Activated naive CD8-positive, alpha-beta T cell (primary cell): ENCODE results near the gene FSIP1.

Source experiments
- H3K27ac Mint-ChIP-seq: one replicate; pipeline ENCODE4 v1.8.0; 2021; ENCODE audit warnings: mixed read lengths
- H3K27me3 Mint-ChIP-seq: one replicate; pipeline ENCODE4 v1.8.0; 2021; ENCODE audit warnings: mixed read lengths
- H3K36me3 Mint-ChIP-seq: one replicate; pipeline ENCODE4 v1.8.0; 2021; ENCODE audit warnings: mixed read lengths
- H3K4me1 Mint-ChIP-seq: one replicate; pipeline ENCODE4 v1.8.0; 2021; ENCODE audit warnings: low read depth, mixed read lengths
- H3K4me3 Mint-ChIP-seq: one replicate; pipeline ENCODE4 v1.8.0; 2021; ENCODE audit warnings: mild to moderate bottlenecking, mixed read lengths
- H3K9me3 Mint-ChIP-seq: one replicate; pipeline ENCODE4 v1.8.0; 2021; ENCODE audit warnings: low read depth, mixed read lengths

The FSIP1 gene

GRCh38 chr15:39610665-39611064 is 172.0 kb downstream of the FSIP1 start:
- H3K27ac Mint-ChIP-seq: no peak overlapping the region
- no peaks in the 10 kb centered on the region for H3K4me1 Mint-ChIP-seq
- H3K4me3 Mint-ChIP-seq: no peak overlapping the region
- peaks cover 15% of the 10 kb centered on the region for H3K36me3 Mint-ChIP-seq
- peaks cover 19% of the 10 kb centered on the region for H3K9me3 Mint-ChIP-seq
- no peaks in the 10 kb centered on the region for H3K27me3 Mint-ChIP-seq

GRCh38 chr15:39609166-39609916 is 173.3 kb downstream of the FSIP1 start:
- H3K4me3 Mint-ChIP-seq: no peak overlapping the region
- peaks cover 14% of the 10 kb centered on the region for H3K36me3 Mint-ChIP-seq
- no peaks in the 10 kb centered on the region for H3K4me1 Mint-ChIP-seq
- peaks cover 19% of the 10 kb centered on the region for H3K9me3 Mint-ChIP-seq
- H3K27ac Mint-ChIP-seq: no peak overlapping the region
- H3K27me3 Mint-ChIP-seq: no peaks in the 10 kb centered on the region

- H3K4me3 Mint-ChIP-seq: no peak overlapping the region
- no peaks in the 10 kb centered on the region for H3K27me3 Mint-ChIP-seq
- no peak overlapping the region for H3K27ac Mint-ChIP-seq
- no peaks in the 10 kb centered on the region for H3K4me1 Mint-ChIP-seq
- peaks cover 18% of the 10 kb centered on the region for H3K9me3 Mint-ChIP-seq
- H3K36me3 Mint-ChIP-seq: peaks cover 7% of the 10 kb centered on the region
Observed at GRCh38 chr15:39608185-39609139, 174.2 kb downstream of the FSIP1 start.

- no peak overlapping the region for H3K4me3 Mint-ChIP-seq
- H3K4me1 Mint-ChIP-seq: no peaks in the 10 kb centered on the region
- H3K36me3 Mint-ChIP-seq: no peaks in the 10 kb centered on the region
- H3K27ac Mint-ChIP-seq: no peak overlapping the region
- H3K9me3 Mint-ChIP-seq: peaks cover 4% of the 10 kb centered on the region
- no peaks in the 10 kb centered on the region for H3K27me3 Mint-ChIP-seq
Observed at GRCh38 chr15:39605146-39605545, 177.5 kb downstream of the FSIP1 start.

- H3K4me3 Mint-ChIP-seq: no peak overlapping the region
- H3K4me1 Mint-ChIP-seq: no peaks in the 10 kb centered on the region
- no peaks in the 10 kb centered on the region for H3K36me3 Mint-ChIP-seq
- peaks cover 2% of the 10 kb centered on the region for H3K27me3 Mint-ChIP-seq
- H3K27ac Mint-ChIP-seq: no peak overlapping the region
- H3K9me3 Mint-ChIP-seq: no peaks in the 10 kb centered on the region
Observed at GRCh38 chr15:39602143-39602542, 180.5 kb downstream of the FSIP1 start.

- Mint-ChIP-seq H3K27ac (no peak overlapping the region), H3K4me1 (no peaks in the 10 kb centered on the region), H3K4me3 (no peak overlapping the region), H3K36me3 (no peaks in the 10 kb centered on the region), H3K9me3 (no peaks in the 10 kb centered on the region), H3K27me3 (peaks cover 2% of the 10 kb centered on the region)
Observed at GRCh38 chr15:39599871-39600270, 182.8 kb downstream of the FSIP1 start.

- no peaks in the 10 kb centered on the region for H3K4me1 Mint-ChIP-seq
- no peak overlapping the region for H3K27ac Mint-ChIP-seq
- no peaks in the 10 kb centered on the region for H3K36me3 Mint-ChIP-seq
- H3K27me3 Mint-ChIP-seq: peaks cover 2% of the 10 kb centered on the region
- no peak overlapping the region for H3K4me3 Mint-ChIP-seq
- no peaks in the 10 kb centered on the region for H3K9me3 Mint-ChIP-seq
Observed at GRCh38 chr15:39598958-39599845, 183.4 kb downstream of the FSIP1 start.

GRCh38 chr15:39598186-39598850 is 184.3 kb downstream of the FSIP1 start:
- Mint-ChIP-seq H3K4me1 (peaks cover 2% of the 10 kb centered on the region), H3K27ac (no peak overlapping the region), H3K4me3 (no peak overlapping the region), H3K36me3 (no peaks in the 10 kb centered on the region), H3K27me3 (peaks cover 2% of the 10 kb centered on the region), H3K9me3 (no peaks in the 10 kb centered on the region)

- Mint-ChIP-seq H3K36me3 (no peaks in the 10 kb centered on the region), H3K4me1 (peaks cover 2% of the 10 kb centered on the region), H3K9me3 (no peaks in the 10 kb centered on the region), H3K27me3 (peaks cover 2% of the 10 kb centered on the region), H3K4me3 (no peak overlapping the region), H3K27ac (no peak overlapping the region)
Observed at GRCh38 chr15:39597751-39598185, 184.9 kb downstream of the FSIP1 start.

GRCh38 chr15:39597336-39597735 is 185.3 kb downstream of the FSIP1 start:
- Mint-ChIP-seq H3K4me3 (no peak overlapping the region), H3K27ac (no peak overlapping the region), H3K36me3 (no peaks in the 10 kb centered on the region), H3K27me3 (peaks cover 4% of the 10 kb centered on the region), H3K4me1 (peaks cover 2% of the 10 kb centered on the region), H3K9me3 (no peaks in the 10 kb centered on the region)

- Mint-ChIP-seq H3K36me3 (no peaks in the 10 kb centered on the region), H3K27ac (no peak overlapping the region), H3K4me1 (peaks cover 2% of the 10 kb centered on the region), H3K4me3 (no peak overlapping the region), H3K9me3 (no peaks in the 10 kb centered on the region), H3K27me3 (peaks cover 4% of the 10 kb centered on the region)
Observed at GRCh38 chr15:39596358-39597051, 186.1 kb downstream of the FSIP1 start.

GRCh38 chr15:39595338-39596221 is 187.1 kb downstream of the FSIP1 start:
- H3K27me3 Mint-ChIP-seq: peaks cover 4% of the 10 kb centered on the region
- no peak overlapping the region for H3K4me3 Mint-ChIP-seq
- no peak overlapping the region for H3K27ac Mint-ChIP-seq
- no peaks in the 10 kb centered on the region for H3K9me3 Mint-ChIP-seq
- no peaks in the 10 kb centered on the region for H3K36me3 Mint-ChIP-seq
- peaks cover 2% of the 10 kb centered on the region for H3K4me1 Mint-ChIP-seq
